Psoas muscle (tissue), 8 donors: ENCODE data around the gene ALK. TPM values are rescaled to one million over a fixed set of nuclear protein-coding genes. Genes with fewer than 3 reads are reported as not detected.

Source experiments
- ATAC-seq, 4 donors: fragments of 200-7000 bp; cut with Tn5 transposase; one replicate each; pipeline ENCODE4 v1.9.1; 2020; ENCODE audit warnings: moderate library complexity in 3 of 4, mild to moderate bottlenecking in 2 of 4
- DNase-seq, 2 donors: peaks; one replicate each; pipeline ENCODE4 v3.0.0-alpha.2; 2020
- H3K27ac ChIP-seq: fragments of 200-600 bp; one replicate; pipeline ENCODE4 v1.8.0; 2022
- H3K27me3 ChIP-seq, 3 donors: fragments of 200-600 bp in 1 of 3; one replicate each; pipeline versions ENCODE4 v1.6.1 to v1.8.0; 2013 to 2022; ENCODE audit warnings: low read length in 2 of 3, mild to moderate bottlenecking in 2 of 3, moderate library complexity in 1 of 3; ENCODE audit not compliant: insufficient read depth in 3 of 3
- H3K36me3 ChIP-seq, 2 donors: fragments of 200-600 bp in 1 of 2; one replicate each; pipeline versions ENCODE4 v1.6.1 to v1.8.0; 2013 to 2022; ENCODE audit warnings: low read depth in 1 of 2, mild to moderate bottlenecking in 1 of 2, moderate library complexity in 1 of 2; ENCODE audit not compliant: insufficient read depth in 1 of 2
- H3K4me1 ChIP-seq: fragments of 200-600 bp; one replicate; pipeline ENCODE4 v1.8.0; 2022
- H3K4me3 ChIP-seq: fragments of 200-600 bp; one replicate; pipeline ENCODE4 v1.8.0; 2022; ENCODE audit warnings: mild to moderate bottlenecking
- H3K9me3 ChIP-seq: fragments of 200-600 bp; one replicate; pipeline ENCODE4 v1.8.0; 2022
- WGBS, 3 donors: extraction: QIAGEN DNeasy Blood & Tissue Kit; methylation state at CpG; one replicate each; pipeline versions ENCODE4 v1.1.6 to v1.1.7; 2013; 5-methylcytosine and 5-hydroxymethylcytosine counted together
- intact Hi-C, 2 donors: fragments of 100-400 bp; cut with DNase I; formaldehyde crosslinking; loops; one replicate each; pipeline versions ENCODE4 v1.11.0 to v1.14.2; 2022
- polyA plus RNA-seq, 3 donors: library from polyadenylated mRNA; stranded (reverse); fragments of 200-250 nt; gene quantifications; one replicate each; pipeline ENCODE4 v1.2.3, GENCODE V29; 2013
- total RNA-seq, 4 donors: library from RNA; stranded (reverse); fragmentation: NEBNext Ultra II Directional in 2 of 4; extraction: Animal tissue kit (Norgen Biotek cat#: 25700) in 2 of 4; gene quantifications; one replicate each; pipeline versions ENCODE4 v1.2.1 to v1.2.4, GENCODE V29; 2021 to 2023
- TF ChIP-seq, protein P1 (sequence below): fragments of 200-600 bp; IDR thresholded peaks from one replicate; pipeline ENCODE4 v1.8.0; 2022; ENCODE audit warnings: antibody characterized with exemption
- donor health status: healthy with polysubstance abuse.
- donor health status: DM: no; HTN: no; CAD: no; lungs with moderate emphysema.
- donor health status: Bipolar disorder and iron deficiency.
- donor health status: healthy.
- donor health status: DM: yes; HTN: yes; CAD: no.
- donor health status: DM: no; HTN: no; CAD: no.
- donor health status: DM: no; HTN: no; CAD: no.
- donor health status: DM: yes; HTN: yes; CAD: no.

The ALK gene
- total and polyA plus RNA-seq, 7 donors: 0.03 to 0.32 (median 0.08) TPM; not detected in 2

DNA sequence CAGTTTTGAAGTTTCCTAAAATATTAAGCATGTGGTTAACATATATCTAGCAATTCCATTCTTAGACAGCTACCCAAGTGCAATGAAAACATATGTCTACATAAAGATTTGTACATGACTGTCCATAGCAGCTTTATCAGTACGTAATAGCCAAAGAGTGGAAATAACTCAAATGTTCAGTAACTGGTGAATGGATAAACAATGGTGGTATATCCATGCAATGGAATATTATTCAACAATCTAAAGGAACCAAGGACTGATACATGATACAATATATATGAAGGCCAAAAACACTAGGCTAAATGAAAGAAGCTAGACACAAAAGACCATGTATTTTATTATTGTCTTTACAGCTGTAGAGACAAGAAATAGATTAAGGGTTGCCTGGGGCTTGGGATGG is 361.4 kb downstream of the ALK start:
- Histone ChIP-seq H3K27me3 (no peaks in the 10 kb centered on the region), H3K9me3 (no peaks in the 10 kb centered on the region), H3K27ac (no peak overlapping the region), H3K4me3 (no peak overlapping the region), H3K4me1 (no peaks in the 10 kb centered on the region), H3K36me3 (no peaks in the 10 kb centered on the region)
- WGBS, 3 donors: 91 to 97% (median 95%) methylated on average over 1 of the region's 1 CpG
- DNase-seq: no peak
- TF ChIP-seq, protein P1, sequence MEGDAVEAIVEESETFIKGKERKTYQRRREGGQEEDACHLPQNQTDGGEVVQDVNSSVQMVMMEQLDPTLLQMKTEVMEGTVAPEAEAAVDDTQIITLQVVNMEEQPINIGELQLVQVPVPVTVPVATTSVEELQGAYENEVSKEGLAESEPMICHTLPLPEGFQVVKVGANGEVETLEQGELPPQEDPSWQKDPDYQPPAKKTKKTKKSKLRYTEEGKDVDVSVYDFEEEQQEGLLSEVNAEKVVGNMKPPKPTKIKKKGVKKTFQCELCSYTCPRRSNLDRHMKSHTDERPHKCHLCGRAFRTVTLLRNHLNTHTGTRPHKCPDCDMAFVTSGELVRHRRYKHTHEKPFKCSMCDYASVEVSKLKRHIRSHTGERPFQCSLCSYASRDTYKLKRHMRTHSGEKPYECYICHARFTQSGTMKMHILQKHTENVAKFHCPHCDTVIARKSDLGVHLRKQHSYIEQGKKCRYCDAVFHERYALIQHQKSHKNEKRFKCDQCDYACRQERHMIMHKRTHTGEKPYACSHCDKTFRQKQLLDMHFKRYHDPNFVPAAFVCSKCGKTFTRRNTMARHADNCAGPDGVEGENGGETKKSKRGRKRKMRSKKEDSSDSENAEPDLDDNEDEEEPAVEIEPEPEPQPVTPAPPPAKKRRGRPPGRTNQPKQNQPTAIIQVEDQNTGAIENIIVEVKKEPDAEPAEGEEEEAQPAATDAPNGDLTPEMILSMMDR: no peak
- no peak for ATAC-seq
- intact Hi-C loops: no loop called here

DNA sequence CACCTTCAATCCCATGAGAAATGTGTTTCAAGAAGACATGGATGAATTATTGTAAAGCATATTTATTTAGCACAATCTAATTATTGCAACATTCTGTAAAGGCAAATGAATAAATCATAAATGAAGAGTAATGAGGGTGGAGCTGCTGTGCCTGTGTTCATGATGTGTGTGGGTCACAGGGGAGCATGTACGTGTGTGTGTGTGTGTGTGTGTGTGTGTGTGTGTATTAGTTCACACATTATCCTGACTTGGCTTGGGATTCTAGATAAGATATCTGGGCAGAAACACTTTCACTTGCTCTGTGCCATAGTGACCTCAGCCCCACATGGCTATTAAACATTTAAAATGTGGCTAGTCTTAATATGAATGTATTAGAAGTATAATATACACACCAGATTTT is 361.8 kb downstream of the ALK start:
- Histone ChIP-seq H3K4me3 (no peak overlapping the region), H3K9me3 (no peaks in the 10 kb centered on the region), H3K27me3 (no peaks in the 10 kb centered on the region), H3K4me1 (no peaks in the 10 kb centered on the region), H3K27ac (no peak overlapping the region), H3K36me3 (no peaks in the 10 kb centered on the region)
- ATAC-seq (no peak), DNase-seq (no peak)
- TF ChIP-seq, protein P1: no peak
- WGBS, 3 donors: 44 to 84% (median 53%) methylated on average over 1 of the region's 1 CpG
- intact Hi-C loops: no loop called here

DNA sequence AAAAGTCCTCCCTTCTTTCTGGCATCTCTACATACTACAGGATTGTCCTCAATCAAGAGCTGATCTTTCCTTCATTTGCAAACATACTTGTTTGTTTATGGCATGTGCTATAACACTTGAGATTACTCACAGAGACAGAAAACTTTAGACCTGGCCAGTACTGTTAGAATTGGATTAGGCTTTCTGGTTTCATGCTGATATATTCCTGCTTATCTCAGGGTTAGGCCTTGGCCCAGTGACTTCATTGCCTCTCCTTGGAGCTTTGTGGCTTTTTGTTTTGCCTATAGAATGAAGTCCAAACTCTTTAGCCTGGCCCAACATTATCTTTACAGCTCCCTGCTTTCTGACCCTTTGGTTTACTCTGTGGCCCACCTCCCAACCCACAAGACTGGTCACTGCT is 363.3 kb downstream of the ALK start:
- ATAC-seq: no peak
- Histone ChIP-seq H3K9me3 (no peaks in the 10 kb centered on the region), H3K36me3 (no peaks in the 10 kb centered on the region), H3K4me1 (no peaks in the 10 kb centered on the region), H3K4me3 (no peak overlapping the region), H3K27ac (no peak overlapping the region), H3K27me3 (no peaks in the 10 kb centered on the region)
- TF ChIP-seq, protein P1: no peak
- intact Hi-C loops: no loop called here
- DNase-seq: no peak

DNA sequence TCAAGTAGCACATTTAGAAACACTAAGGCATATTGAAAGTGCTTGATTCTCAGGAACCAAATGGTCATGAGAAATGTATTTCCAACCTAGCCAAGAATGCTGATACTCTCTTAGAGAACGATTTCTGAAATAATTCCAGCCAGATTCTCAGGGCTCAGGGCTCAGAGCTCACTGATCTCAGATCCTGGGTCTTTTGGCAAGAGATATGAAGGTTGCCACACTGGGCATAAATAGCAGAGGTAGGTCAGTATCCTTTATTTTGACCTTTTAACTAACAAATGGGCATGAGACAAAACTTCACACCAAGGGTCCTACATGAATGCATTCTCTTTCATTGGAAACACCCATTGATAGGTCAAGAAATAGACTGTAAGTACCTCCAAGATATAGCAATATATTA is 364.1 kb downstream of the ALK start:
- Histone ChIP-seq H3K27me3 (no peaks in the 10 kb centered on the region), H3K27ac (no peak overlapping the region), H3K36me3 (no peaks in the 10 kb centered on the region), H3K4me1 (no peaks in the 10 kb centered on the region), H3K4me3 (no peak overlapping the region), H3K9me3 (no peaks in the 10 kb centered on the region)
- intact Hi-C loops: no loop called here
- TF ChIP-seq, protein P1: no peak
- ATAC-seq (no peak), DNase-seq (no peak)
- 15 to 26% (median 24%) methylated on average over 1 of the region's 1 CpG for WGBS, 3 donors

DNA sequence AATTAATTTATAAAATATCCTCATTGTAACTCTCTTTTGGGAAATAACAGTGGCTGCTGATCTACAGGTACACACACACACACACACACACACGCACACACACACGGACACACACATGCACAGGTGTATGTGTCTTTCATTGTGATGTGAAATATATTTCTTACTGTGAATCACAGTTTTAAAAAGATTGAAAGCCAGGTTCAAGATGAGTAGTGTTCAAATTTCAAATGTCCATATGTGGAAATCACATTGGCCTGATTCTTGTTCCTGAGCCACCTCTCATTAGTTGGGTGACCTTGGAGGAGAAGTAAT is 372.4 kb downstream of the ALK start:
- no peaks in the 10 kb centered on the region for H3K4me1 ChIP-seq
- H3K27me3 ChIP-seq: no peaks in the 10 kb centered on the region
- DNase-seq (no peak), ATAC-seq (no peak)
- H3K4me3 ChIP-seq: no peak overlapping the region
- no peaks in the 10 kb centered on the region for H3K36me3 ChIP-seq
- WGBS, 3 donors: 47 to 78% (median 55%) methylated on average over 2 of the region's 2 CpGs
- TF ChIP-seq, protein P1: no peak
- intact Hi-C loops: no loop called here
- H3K9me3 ChIP-seq: no peaks in the 10 kb centered on the region
- no peak overlapping the region for H3K27ac ChIP-seq
